HL-60 (cell line): ENCODE data around the gene SPATA20.

Experiments used
- CTCF ChIP-seq: IDR thresholded peaks from one replicate; pipeline ENCODE4 v1.5.1; 2011; ENCODE audit warnings: low read length, control low read depth, inconsistent platforms; ENCODE audit not compliant: insufficient read depth
- GABPA ChIP-seq: IDR thresholded peaks from 2 replicates; pipeline ENCODE4 v1.6.1; 2012; ENCODE audit warnings: low read depth
- POLR2AphosphoS5 ChIP-seq: IDR thresholded peaks from 2 replicates; pipeline ENCODE4 v1.6.1; 2012; ENCODE audit warnings: low read depth
- REST ChIP-seq: IDR thresholded peaks from 2 replicates; pipeline ENCODE4 v1.6.1; 2012; ENCODE audit warnings: low read depth; ENCODE audit not compliant: insufficient replicate concordance
- SPI1 ChIP-seq: IDR thresholded peaks from 2 replicates; pipeline ENCODE4 v1.6.1; 2012; ENCODE audit warnings: low read depth, mild to moderate bottlenecking, borderline replicate concordance

GRCh38 chr17:50534979-50535326 is 12.0 kb upstream of the SPATA20 start:
- TF ChIP-seq CTCF, result no peak
- TF ChIP-seq POLR2AphosphoS5, result no peak
- no peak for TF ChIP-seq GABPA
- TF ChIP-seq SPI1, result no peak
- TF ChIP-seq REST, result no peak
